ENCODE data around the gene POM121L2.

The POM121L2 gene

GRCh38 chr6:27312146-27312949, at the start of gene POM121L2:
Gene POM121L2 (minus strand): TSS chr6:27312273. CDS start chr6:27312170, 103 bp downstream.
- peak; percentile 37 to 43 (median 41) for DNase-seq (ENCODE audit: low read depth in 3 of 3)

GRCh38 chr6:27359231-27359630, 47.2 kb upstream of the POM121L2 start:
- DNase-seq (ENCODE audit: low read depth in 3 of 3) = no peak

- DNase-seq (ENCODE audit: low read depth in 3 of 3) = no peak
Observed at GRCh38 chr6:27358786-27359185, 46.7 kb upstream of the POM121L2 start.

GRCh38 chr6:27352850-27353249, 40.8 kb upstream of the POM121L2 start:
- DNase-seq (ENCODE audit: low read depth in 3 of 3) = no peak

- no peak for DNase-seq (ENCODE audit: low read depth in 3 of 3)
Observed at GRCh38 chr6:27334141-27334540, 22.1 kb upstream of the POM121L2 start.

- DNase-seq (ENCODE audit: low read depth in 3 of 3) = no peak
Observed at GRCh38 chr6:27333642-27334040, 21.6 kb upstream of the POM121L2 start.

GRCh38 chr6:27332692-27333641, 20.9 kb upstream of the POM121L2 start:
- peak in 2 of 3 experiments; percentile 3 to 17 for DNase-seq (ENCODE audit: low read depth in 3 of 3)

- DNase-seq (ENCODE audit: low read depth in 3 of 3) = no peak
Observed at GRCh38 chr6:27327023-27327738, 15.1 kb upstream of the POM121L2 start.

GRCh38 chr6:27321901-27322300, 9.8 kb upstream of the POM121L2 start:
- DNase-seq (ENCODE audit: low read depth in 3 of 3) = no peak

- DNase-seq (ENCODE audit: low read depth in 3 of 3) = no peak
Observed at GRCh38 chr6:27321370-27321769, 9.3 kb upstream of the POM121L2 start.

GRCh38 chr6:27318973-27319372, 6.9 kb upstream of the POM121L2 start:
- no peak for DNase-seq (ENCODE audit: low read depth in 3 of 3)

- DNase-seq (ENCODE audit: low read depth in 3 of 3) = no peak
Observed at GRCh38 chr6:27314046-27314445, 2.0 kb upstream of the POM121L2 start.

- no peak for DNase-seq (ENCODE audit: low read depth in 3 of 3)
Observed at GRCh38 chr6:27312950-27313271, 838 bp upstream of the POM121L2 start.

GRCh38 chr6:27311806-27312145, 297 bp downstream of the POM121L2 start:
- no peak for DNase-seq (ENCODE audit: low read depth in 3 of 3)

GRCh38 chr6:27303613-27304272, 8.3 kb downstream of the POM121L2 start:
- DNase-seq (ENCODE audit: low read depth in 3 of 3) = no peak

GRCh38 chr6:27297857-27298730, 14.0 kb downstream of the POM121L2 start:
- DNase-seq (ENCODE audit: low read depth in 3 of 3) = no peak

- DNase-seq (ENCODE audit: low read depth in 3 of 3) = no peak
Observed at GRCh38 chr6:27297484-27297856, 14.6 kb downstream of the POM121L2 start.

GRCh38 chr6:27296106-27296783, 15.8 kb downstream of the POM121L2 start:
- no peak for DNase-seq (ENCODE audit: low read depth in 3 of 3)

GRCh38 chr6:27295301-27296079, 16.6 kb downstream of the POM121L2 start:
- DNase-seq (ENCODE audit: low read depth in 3 of 3) = no peak

Data from stimulated activated CD4-positive, alpha-beta T cell treated with anti-CD3 and anti-CD28 coated beads, TNF-alpha, amount 100 ng/mL, for 4 hours (primary cell).